HG03135 (cell line): ENCODE measurements around the gene DNAAF8.

Experiments
- ATAC-seq: cut with Tn5 transposase; IDR thresholded peaks from one replicate; pipeline ENCODE4 v1.9.1; 2021; ENCODE audit warnings: mild to moderate bottlenecking, moderate library complexity; ENCODE audit not compliant: unreplicated experiment

The DNAAF8 gene

GRCh38 chr16:4797805-4798252 is 63.5 kb downstream of the DNAAF8 start:
- ATAC-seq = no peak

GRCh38 chr16:4798456-4798855 is 64.1 kb downstream of the DNAAF8 start:
- ATAC-seq = no peak
